GM18868 (cell line): Measurements from ENCODE around the gene ITGA4.

Source experiments
- ATAC-seq: cut with Tn5 transposase; IDR thresholded peaks from one replicate; pipeline ENCODE4 v1.9.1; 2021; ENCODE audit warnings: mild to moderate bottlenecking, moderate library complexity; ENCODE audit not compliant: unreplicated experiment

Gene ITGA4

GRCh38 chr2:181457741-181458425 lies 697 bp downstream of the ITGA4 start:
- peak; percentile 19 for ATAC-seq

- no peak for ATAC-seq
Observed at GRCh38 chr2:181458871-181459270, 1.7 kb downstream of the ITGA4 start.

- ATAC-seq = no peak
Observed at GRCh38 chr2:181459621-181460021, 2.4 kb downstream of the ITGA4 start.

- ATAC-seq = peak; percentile 16
Observed at GRCh38 chr2:181461056-181461997, 4.1 kb downstream of the ITGA4 start.

GRCh38 chr2:181462033-181462432 lies 4.8 kb downstream of the ITGA4 start:
- ATAC-seq = peak; percentile 45

- ATAC-seq = no peak
Observed at GRCh38 chr2:181463588-181463987, 6.4 kb downstream of the ITGA4 start.

GRCh38 chr2:181464966-181465365 lies 7.8 kb downstream of the ITGA4 start:
- ATAC-seq = no peak

- no peak for ATAC-seq
Observed at GRCh38 chr2:181465676-181466375, 8.6 kb downstream of the ITGA4 start.

- ATAC-seq = peak; percentile 30
Observed at GRCh38 chr2:181466661-181467576, 9.7 kb downstream of the ITGA4 start.

GRCh38 chr2:181467966-181468707 lies 11.0 kb downstream of the ITGA4 start:
- ATAC-seq = no peak

- ATAC-seq = no peak
Observed at GRCh38 chr2:181468811-181469210, 11.6 kb downstream of the ITGA4 start.

- ATAC-seq = peak; percentile 28
Observed at GRCh38 chr2:181471226-181471625, 14.0 kb downstream of the ITGA4 start.

GRCh38 chr2:181471783-181472182 lies 14.6 kb downstream of the ITGA4 start:
- peak; percentile 30 for ATAC-seq

GRCh38 chr2:181472990-181473389 lies 15.8 kb downstream of the ITGA4 start:
- ATAC-seq = no peak

GRCh38 chr2:181474222-181474881 lies 17.2 kb downstream of the ITGA4 start:
- ATAC-seq = no peak

GRCh38 chr2:181483211-181483610 lies 26.0 kb downstream of the ITGA4 start:
- no peak for ATAC-seq

GRCh38 chr2:181483876-181484275 lies 26.7 kb downstream of the ITGA4 start:
- ATAC-seq = no peak

- ATAC-seq = no peak
Observed at GRCh38 chr2:181484851-181485637, 27.9 kb downstream of the ITGA4 start.

GRCh38 chr2:181485638-181485946 lies 28.4 kb downstream of the ITGA4 start:
- no peak for ATAC-seq
